Fibroblast of lung (primary cell): ENCODE data around the gene RASSF8. TPM values are rescaled to one million over a fixed set of nuclear protein-coding genes. Genes with fewer than 3 reads are reported as not detected.
A peak's percentile ranks its signal among the peaks of the same experiment; 100 is the strongest.
"Not testable (repeated sequence)": the region's sequence is repeated elsewhere in the genome, so short reads cannot be mapped to it uniquely, and the experiment has no call there.

Experiments
- DNase-seq, 2 donors: peaks; one replicate each; pipeline versions ENCODE4 v3.0.0 to v3.0.0-alpha.2; 2010; ENCODE audit warnings: low read depth in 2 of 2
- H2AFZ ChIP-seq: 2 replicates; pipeline ENCODE4 v1.5.1; 2012; ENCODE audit warnings: low read length, control low read depth, inconsistent platforms
- H3K27ac ChIP-seq: 2 replicates; pipeline ENCODE4 v1.5.1; 2011; ENCODE audit warnings: low read length, control low read depth; ENCODE audit not compliant: insufficient read depth
- H3K27me3 ChIP-seq: 2 replicates; pipeline ENCODE4 v1.5.1; 2011; ENCODE audit warnings: mild to moderate bottlenecking, low read length; ENCODE audit not compliant: control insufficient read depth, insufficient read depth
- H3K36me3 ChIP-seq: 2 replicates; pipeline ENCODE4 v1.5.1; 2011; ENCODE audit warnings: low read length; ENCODE audit not compliant: control insufficient read depth, insufficient read depth
- H3K4me1 ChIP-seq: 2 replicates; pipeline ENCODE4 v1.5.1; 2011; ENCODE audit warnings: low read length; ENCODE audit not compliant: control insufficient read depth, insufficient read depth; ENCODE audit errors: extremely low read depth
- H3K4me2 ChIP-seq: 2 replicates; pipeline ENCODE4 v1.5.1; 2011; ENCODE audit warnings: low read length, control low read depth; ENCODE audit not compliant: insufficient read depth; ENCODE audit errors: extremely low read depth
- H3K4me3 ChIP-seq, 4 experiments: fragments of 200-600 bp in 1 of 4; sonication (generic) in 1 of 4; replicated peaks in 1 of 4; 2 replicates each; pipeline ENCODE4 v1.5.1; 2011 to 2016; ENCODE audit warnings: low read length in 4 of 4, low read depth in 3 of 4, mild to moderate bottlenecking in 3 of 4, control low read depth in 2 of 4, inconsistent platforms in 1 of 4, mixed read lengths in 1 of 4; ENCODE audit not compliant: insufficient read depth in 1 of 4; ENCODE audit errors: control extremely low read depth in 1 of 4
- H3K79me2 ChIP-seq: 2 replicates; pipeline ENCODE4 v1.5.1; 2012; ENCODE audit warnings: mild to moderate bottlenecking, low read length, inconsistent platforms; ENCODE audit not compliant: control insufficient read depth, insufficient read depth
- H3K9ac ChIP-seq: 2 replicates; pipeline ENCODE4 v1.5.1; 2011; ENCODE audit warnings: mild to moderate bottlenecking, low read length, control low read depth; ENCODE audit not compliant: insufficient read depth
- H3K9me3 ChIP-seq: 2 replicates; pipeline ENCODE4 v1.5.1; 2012; ENCODE audit warnings: low read depth, low read length; ENCODE audit not compliant: control insufficient read depth, insufficient read depth
- H4K20me1 ChIP-seq: 2 replicates; pipeline ENCODE4 v1.5.1; 2011; ENCODE audit warnings: low read length; ENCODE audit not compliant: control insufficient read depth, insufficient read depth; ENCODE audit errors: extremely low read depth
- CTCF ChIP-seq, 2 donors: IDR thresholded peaks in 1 of 2; conservative IDR thresholded peaks in 1 of 2; 1 replicate in 1 of 2; 2 replicates in 1 of 2; pipeline ENCODE4 v1.5.1; 2011 to 2012; ENCODE audit warnings: low read length in 2 of 2, control low read depth in 1 of 2, inconsistent platforms in 1 of 2, low read depth in 1 of 2, mild to moderate bottlenecking in 1 of 2
- EZH2 ChIP-seq: IDR thresholded peaks from 2 replicates; pipeline ENCODE4 v1.5.1; 2012; ENCODE audit warnings: low read length, control low read depth, mild to moderate bottlenecking; ENCODE audit errors: missing control alignments
- polyA plus RNA-seq, 2 donors: library from polyadenylated mRNA; depleted of rRNA in 1 of 2; stranded (reverse) in 1 of 2; unstranded in 1 of 2; fragments of >200 nt; gene quantifications; 2 replicates each; pipeline ENCODE4 v1.2.1, GENCODE V29; 2011 to 2012; ENCODE audit warnings: missing spikeins in 1 of 2
- total RNA-seq: library from RNA; depleted of rRNA; stranded (reverse); fragments of >200 nt; gene quantifications from 2 replicates; pipeline ENCODE4 v1.2.1, GENCODE V29; 2014

The RASSF8 gene
- total and polyA plus RNA-seq, 2 donors (not counting 1 experiment from before 2014, with no cell fraction given): 28.8 to 52.8 TPM

DNA sequence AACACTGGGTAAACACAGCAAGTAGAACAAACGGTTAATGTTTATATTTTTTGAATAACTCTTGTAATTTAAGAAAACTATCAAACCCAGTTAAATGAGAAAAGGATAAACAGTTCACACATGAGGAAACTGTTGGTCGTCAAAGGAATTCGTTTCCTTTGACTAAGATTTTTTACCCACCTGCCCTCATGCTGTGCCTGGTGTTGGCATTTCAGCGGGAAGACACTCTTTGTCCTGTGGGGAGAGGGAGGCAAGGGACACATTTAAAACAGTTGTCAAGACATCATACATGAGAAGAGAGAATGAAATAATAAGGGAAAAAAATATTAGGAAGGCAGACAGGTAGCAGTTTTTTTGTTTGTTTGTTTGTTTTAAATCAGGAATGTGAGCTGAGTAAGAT lies 95.9 kb downstream of the RASSF8 start:
- Histone ChIP-seq H4K20me1 (no peaks in the 10 kb centered on the region), H3K27me3 (no peaks in the 10 kb centered on the region), H3K79me2 (peaks cover 3% of the 10 kb centered on the region), H2AFZ (no peak overlapping the region), H3K27ac (no peak overlapping the region), H3K4me2 (no peak overlapping the region), H3K4me1 (peaks cover 2% of the 10 kb centered on the region), H3K9me3 (no peaks in the 10 kb centered on the region), H3K4me3 (no peak overlapping the region), H3K36me3 (no peaks in the 10 kb centered on the region), H3K9ac (no peak overlapping the region)
- no peak for TF ChIP-seq CTCF (conservative IDR thresholded peaks at IDR 0.05 in 1 of 2, IDR thresholded peaks at IDR 0.05 in 1 of 2; ENCODE audit: low read depth in 1 of 2, low read length in 2 of 2)
- no peak for TF ChIP-seq EZH2
- DNase-seq: no peak

GRCh38 chr12:26055087-26055486 lies 96.6 kb downstream of the RASSF8 start:
- Histone ChIP-seq H3K9me3 (no peaks in the 10 kb centered on the region), H3K36me3 (no peaks in the 10 kb centered on the region), H3K27me3 (no peaks in the 10 kb centered on the region), H3K27ac (no peak overlapping the region), H3K4me2 (no peak overlapping the region), H3K79me2 (peaks cover 3% of the 10 kb centered on the region), H2AFZ (no peak overlapping the region), H4K20me1 (no peaks in the 10 kb centered on the region), H3K4me3 (no peak overlapping the region), H3K4me1 (peaks cover 2% of the 10 kb centered on the region), H3K9ac (no peak overlapping the region)
- TF ChIP-seq CTCF (conservative IDR thresholded peaks at IDR 0.05 in 1 of 2, IDR thresholded peaks at IDR 0.05 in 1 of 2; ENCODE audit: low read depth in 1 of 2, low read length in 2 of 2) (no peak), EZH2 (no peak)
- DNase-seq: no peak

- Histone ChIP-seq H2AFZ (no peak overlapping the region), H3K27ac (no peak overlapping the region), H3K4me2 (no peak overlapping the region), H3K27me3 (no peaks in the 10 kb centered on the region), H3K36me3 (no peaks in the 10 kb centered on the region), H3K9me3 (no peaks in the 10 kb centered on the region), H3K9ac (no peak overlapping the region), H3K79me2 (peaks cover 3% of the 10 kb centered on the region), H3K4me1 (peaks cover 2% of the 10 kb centered on the region), H4K20me1 (no peaks in the 10 kb centered on the region), H3K4me3 (no peak overlapping the region)
- TF ChIP-seq CTCF (conservative IDR thresholded peaks at IDR 0.05 in 1 of 2, IDR thresholded peaks at IDR 0.05 in 1 of 2; ENCODE audit: low read depth in 1 of 2, low read length in 2 of 2) (no peak), EZH2 (no peak)
- peak; percentile 51 to 69 for DNase-seq
Measured at GRCh38 chr12:26056335-26056734, 97.9 kb downstream of the RASSF8 start.

DNA sequence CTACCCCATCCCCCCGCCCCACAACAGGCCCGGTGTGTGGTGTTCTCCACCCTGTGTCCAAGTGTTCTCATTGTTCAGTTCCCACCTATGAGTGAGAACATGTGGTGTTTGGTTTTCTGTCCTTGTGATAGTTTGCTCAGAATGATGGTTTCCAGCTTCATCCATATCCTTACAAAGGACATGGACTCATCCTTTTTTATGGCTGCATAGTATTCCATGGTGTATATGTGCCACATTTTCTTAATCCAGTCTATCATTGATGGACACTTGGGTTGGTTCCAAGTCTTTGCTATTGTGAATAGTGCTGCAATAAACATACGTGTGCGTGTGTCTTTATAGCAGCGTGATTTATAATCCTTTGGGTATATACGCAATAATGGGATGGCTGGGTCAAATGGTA lies 98.8 kb downstream of the RASSF8 start:
- not testable (repeated sequence) for H3K9ac ChIP-seq, H4K20me1 ChIP-seq, H3K4me2 ChIP-seq, H3K27ac ChIP-seq, H2AFZ ChIP-seq, DNase-seq, H3K79me2 ChIP-seq, H3K4me3 ChIP-seq, H3K4me1 ChIP-seq, H3K27me3 ChIP-seq, H3K9me3 ChIP-seq, H3K36me3 ChIP-seq
